GM12873 (cell line): ENCODE results near the gene ARHGAP26.

ENCODE experiments used
- TF ChIP-seq, protein P1 (sequence below): IDR thresholded peaks from 2 replicates; pipeline ENCODE4 v1.5.1; 2012; ENCODE audit warnings: low read depth, mild to moderate bottlenecking, moderate library complexity, low read length, control low read depth; ENCODE audit not compliant: insufficient read depth; ENCODE audit errors: missing control alignments

The ARHGAP26 gene

DNA sequence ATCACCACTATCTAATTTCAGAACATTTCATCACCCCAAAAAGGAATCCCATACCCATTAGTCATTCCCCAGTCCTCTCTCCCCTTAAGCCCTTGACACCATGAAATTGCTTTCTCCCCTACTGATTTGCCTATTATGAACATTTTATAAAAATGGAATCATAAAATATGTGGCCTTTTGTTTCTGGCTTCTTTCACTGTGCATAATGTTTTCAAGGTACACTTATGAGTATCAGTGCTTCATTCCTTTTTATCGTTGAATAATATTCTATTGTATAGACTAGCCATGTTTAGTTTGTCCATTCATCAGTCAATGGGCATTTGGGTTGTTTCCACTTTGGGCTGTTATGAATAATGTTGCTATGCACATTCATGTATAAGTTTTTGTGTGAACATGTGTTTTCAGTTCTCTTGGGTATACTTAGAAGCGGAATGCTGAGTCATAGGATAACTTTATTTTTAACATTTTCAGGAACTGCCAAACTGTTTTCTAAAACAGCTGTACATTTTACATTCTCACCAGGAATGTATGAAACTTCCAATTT, 43.9 kb upstream of the ARHGAP26 start:
- TF ChIP-seq, protein P1, sequence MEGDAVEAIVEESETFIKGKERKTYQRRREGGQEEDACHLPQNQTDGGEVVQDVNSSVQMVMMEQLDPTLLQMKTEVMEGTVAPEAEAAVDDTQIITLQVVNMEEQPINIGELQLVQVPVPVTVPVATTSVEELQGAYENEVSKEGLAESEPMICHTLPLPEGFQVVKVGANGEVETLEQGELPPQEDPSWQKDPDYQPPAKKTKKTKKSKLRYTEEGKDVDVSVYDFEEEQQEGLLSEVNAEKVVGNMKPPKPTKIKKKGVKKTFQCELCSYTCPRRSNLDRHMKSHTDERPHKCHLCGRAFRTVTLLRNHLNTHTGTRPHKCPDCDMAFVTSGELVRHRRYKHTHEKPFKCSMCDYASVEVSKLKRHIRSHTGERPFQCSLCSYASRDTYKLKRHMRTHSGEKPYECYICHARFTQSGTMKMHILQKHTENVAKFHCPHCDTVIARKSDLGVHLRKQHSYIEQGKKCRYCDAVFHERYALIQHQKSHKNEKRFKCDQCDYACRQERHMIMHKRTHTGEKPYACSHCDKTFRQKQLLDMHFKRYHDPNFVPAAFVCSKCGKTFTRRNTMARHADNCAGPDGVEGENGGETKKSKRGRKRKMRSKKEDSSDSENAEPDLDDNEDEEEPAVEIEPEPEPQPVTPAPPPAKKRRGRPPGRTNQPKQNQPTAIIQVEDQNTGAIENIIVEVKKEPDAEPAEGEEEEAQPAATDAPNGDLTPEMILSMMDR, result no peak

DNA sequence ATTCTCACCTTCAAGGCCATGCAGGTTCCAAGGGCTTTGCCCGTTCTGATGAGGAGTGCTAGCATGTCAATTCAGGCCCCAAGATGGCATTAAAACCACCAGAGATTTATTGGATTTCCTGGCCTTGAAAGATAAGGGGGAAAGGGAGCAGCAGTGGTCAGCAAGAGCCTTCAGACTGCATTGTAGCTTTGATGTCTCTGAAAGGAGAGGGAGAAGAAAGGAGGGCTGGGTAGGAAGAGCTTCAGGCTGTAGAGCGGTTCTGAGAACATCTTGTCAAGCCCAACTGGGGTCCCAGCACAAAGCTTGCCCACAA, 42.5 kb upstream of the ARHGAP26 start:
- TF ChIP-seq, protein P1, result no peak

DNA sequence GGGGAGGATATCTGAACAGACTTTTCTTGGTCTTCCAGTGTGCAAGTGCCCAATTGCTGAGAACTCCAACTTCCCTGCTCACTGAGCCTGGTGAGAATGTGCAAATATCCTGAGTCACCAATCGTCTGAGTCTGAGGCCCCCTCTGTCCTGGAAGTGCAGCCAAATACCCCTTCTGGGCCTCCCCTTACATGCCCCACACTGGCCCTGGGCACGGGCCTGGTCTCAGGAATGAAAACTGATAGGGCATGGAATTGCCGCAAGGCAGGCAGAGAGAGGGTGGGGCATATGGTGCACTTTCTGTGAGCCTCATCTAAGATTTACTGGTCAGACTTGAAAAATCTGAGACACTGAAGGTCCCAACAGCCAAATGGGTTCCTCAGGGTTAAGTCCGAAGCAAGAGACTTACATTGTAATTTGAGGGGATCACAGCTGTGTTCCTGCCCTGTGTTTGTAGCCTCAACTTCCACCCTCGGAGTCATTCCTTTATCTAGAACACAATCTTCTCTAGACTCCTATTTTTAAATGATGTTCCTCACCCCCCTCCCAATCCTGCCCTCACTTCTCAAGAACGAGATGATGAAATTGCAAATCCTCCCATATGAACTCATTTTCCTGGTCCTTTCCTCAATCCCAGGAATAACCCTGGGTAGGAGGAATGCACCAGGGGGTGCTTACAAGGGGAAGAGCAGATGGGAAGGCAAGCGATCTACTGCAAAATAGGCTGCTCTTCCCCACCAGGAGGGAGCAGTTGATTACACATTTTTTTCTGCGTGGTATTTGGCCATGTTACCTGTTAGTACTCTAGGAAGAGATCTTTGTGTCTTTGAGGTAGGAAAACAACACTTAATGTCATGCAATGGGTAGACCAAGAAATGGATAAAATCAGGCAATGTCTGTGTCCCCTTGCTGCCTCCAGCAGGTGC, 34.6 kb upstream of the ARHGAP26 start:
- TF ChIP-seq, protein P1, result no peak

DNA sequence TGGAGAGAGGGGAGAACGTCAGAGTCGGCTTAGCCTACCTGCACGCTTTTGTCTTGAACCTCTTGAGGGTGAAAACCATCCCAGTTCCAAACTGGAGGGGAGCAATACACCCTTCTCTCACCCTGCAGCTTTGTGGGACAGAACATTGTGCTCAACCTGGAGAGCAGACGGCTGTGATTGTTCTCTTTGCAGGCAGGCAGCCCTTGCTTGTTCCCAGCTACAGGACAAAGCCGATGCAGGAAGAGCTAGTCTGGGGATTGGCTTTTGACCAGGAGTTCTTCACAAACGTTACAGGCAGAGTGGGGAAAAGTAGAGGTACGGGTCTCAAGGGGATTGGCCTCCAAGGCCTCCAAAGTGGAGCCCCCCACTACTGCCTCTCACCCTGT, 33.9 kb upstream of the ARHGAP26 start:
- TF ChIP-seq, protein P1, result no peak

DNA sequence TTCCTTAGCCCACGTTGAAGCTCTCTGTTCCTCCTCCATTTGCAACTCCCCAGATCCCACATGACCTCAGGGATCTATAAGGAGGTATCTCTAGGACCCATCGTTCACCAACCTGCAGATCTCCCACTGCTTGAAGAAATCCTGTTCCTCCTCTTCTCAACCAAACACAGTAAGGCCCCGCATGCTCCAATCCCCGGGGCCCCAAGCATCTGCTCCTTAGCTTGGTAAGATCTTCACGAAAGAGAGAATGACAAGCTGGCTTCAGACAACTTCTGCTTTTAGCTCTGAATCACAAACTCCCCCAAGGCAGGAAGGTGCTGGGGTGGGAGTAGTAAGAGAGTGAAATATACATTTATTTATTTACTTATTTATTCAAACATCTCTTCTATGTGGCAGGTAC, 33.0 kb upstream of the ARHGAP26 start:
- TF ChIP-seq, protein P1, result no peak

DNA sequence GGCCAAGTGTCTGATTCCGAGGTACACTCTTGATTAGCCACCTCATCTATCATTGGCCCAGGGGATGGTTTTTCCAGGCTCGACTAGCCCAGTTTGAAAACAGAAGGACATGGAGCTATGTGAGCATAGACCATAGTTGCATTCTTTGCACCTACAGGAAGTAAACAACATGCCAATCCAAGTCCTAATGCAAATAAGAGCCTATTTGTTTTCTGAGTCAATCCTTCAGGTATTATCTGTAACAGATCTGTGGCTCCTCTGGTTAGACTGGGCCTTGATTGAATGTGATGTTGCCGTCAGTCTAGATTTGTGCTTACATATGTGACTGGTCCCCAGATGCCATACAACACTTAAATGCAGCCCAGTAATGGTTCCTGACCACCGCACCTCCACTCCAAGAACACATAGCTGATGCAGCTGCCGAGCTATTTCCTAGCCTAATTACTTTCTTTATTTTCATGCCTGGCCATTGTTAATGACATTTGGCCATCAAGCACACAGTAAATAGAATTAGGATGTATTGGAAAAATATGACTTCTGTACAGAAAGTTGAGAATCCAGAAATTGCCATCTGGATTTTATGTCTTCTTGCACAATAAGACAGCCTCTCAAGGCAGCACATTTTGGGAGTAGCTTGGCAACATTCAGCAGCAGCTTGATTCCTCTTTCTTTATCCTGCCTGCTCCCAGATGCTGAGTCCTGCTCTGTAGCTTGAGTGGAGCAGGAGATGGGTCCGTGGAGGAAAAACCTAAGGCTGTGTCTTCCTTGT, 29.5 kb upstream of the ARHGAP26 start:
- TF ChIP-seq, protein P1, result no peak

DNA sequence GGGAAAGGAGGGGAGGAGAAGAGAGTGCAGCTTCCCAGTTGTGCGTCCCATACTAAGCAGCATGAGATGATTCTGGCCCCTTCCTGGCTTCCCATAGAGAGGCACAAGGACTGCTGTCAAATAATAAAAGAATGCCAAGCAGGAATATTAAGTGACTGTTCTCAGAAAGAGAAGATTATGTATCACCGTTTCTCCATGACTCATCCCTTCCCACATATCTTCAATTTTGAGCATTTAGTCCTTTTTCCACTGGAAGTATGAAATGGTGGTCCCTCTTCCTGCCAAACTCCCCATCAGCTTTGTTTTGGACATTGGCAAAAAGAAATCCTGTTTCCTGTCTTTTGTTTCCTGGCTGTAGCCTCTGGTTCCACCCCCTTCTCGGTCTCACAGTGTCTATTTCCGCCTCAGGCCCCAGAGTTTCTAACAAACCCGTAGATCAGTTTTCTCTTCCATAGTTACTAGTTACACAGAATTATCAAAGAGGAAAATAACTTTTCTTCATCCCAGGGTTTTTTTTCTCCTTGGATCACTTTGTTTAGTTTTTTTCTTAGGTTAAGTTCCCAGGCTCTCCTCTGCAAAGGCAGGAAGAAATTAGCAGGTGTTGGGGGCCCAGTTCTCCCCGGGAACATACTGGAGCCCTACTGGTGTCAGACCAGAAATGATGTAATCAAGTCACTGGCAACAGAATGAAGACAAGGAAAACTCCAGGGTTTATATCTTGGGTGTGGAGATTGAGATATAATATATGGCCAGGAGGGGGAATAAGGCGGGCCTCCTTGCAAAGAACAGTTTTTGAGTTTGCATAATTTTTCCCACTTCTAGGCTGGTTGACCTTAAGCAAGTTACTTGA, 26.4 kb upstream of the ARHGAP26 start:
- TF ChIP-seq, protein P1, result no peak
